Measurements from ENCODE around the gene PIGS.
A peak's percentile ranks its signal among the peaks of the same experiment; 100 is the strongest.

The PIGS gene

DNA sequence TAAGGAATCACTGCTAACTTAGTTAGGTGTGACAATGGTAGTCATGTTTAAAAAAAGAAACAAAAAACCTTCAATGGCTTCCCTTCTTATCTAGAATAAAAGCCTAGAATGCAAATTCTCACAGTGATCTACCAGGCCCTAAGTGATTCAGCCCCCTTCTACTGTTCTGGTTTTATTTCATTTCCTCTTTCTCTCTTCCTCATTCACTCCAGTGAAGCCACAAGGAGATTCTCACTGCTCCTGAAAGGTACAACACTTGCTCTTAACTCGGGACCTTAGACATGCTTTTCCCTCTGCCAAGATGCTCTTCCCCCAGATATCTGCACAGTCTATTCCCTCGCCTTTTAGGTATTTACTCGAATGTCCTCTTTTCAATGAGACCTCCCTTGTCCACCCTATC is 3.7 kb downstream of the PIGS start:
- in situ Hi-C loops (cut with HindIII; ENCODE audit: low pct_ligation_motif_present, low sequenced_read_pairs): no loop called here
- TF ChIP-seq, protein P1, sequence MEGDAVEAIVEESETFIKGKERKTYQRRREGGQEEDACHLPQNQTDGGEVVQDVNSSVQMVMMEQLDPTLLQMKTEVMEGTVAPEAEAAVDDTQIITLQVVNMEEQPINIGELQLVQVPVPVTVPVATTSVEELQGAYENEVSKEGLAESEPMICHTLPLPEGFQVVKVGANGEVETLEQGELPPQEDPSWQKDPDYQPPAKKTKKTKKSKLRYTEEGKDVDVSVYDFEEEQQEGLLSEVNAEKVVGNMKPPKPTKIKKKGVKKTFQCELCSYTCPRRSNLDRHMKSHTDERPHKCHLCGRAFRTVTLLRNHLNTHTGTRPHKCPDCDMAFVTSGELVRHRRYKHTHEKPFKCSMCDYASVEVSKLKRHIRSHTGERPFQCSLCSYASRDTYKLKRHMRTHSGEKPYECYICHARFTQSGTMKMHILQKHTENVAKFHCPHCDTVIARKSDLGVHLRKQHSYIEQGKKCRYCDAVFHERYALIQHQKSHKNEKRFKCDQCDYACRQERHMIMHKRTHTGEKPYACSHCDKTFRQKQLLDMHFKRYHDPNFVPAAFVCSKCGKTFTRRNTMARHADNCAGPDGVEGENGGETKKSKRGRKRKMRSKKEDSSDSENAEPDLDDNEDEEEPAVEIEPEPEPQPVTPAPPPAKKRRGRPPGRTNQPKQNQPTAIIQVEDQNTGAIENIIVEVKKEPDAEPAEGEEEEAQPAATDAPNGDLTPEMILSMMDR (IDR thresholded peaks at IDR 0.05; ENCODE audit: low read depth, low read length, missing control alignments): no peak
- peaks cover 9% of the 10 kb centered on the region for H3K36me3 ChIP-seq (replicated peaks)
- no peak for DNase-seq
- no peak overlapping the region for H3K27ac ChIP-seq
- H3K27me3 ChIP-seq (replicated peaks): no peaks in the 10 kb centered on the region
- H3K4me3 ChIP-seq (ENCODE audit: low read depth, low read length): no peak overlapping the region

DNA sequence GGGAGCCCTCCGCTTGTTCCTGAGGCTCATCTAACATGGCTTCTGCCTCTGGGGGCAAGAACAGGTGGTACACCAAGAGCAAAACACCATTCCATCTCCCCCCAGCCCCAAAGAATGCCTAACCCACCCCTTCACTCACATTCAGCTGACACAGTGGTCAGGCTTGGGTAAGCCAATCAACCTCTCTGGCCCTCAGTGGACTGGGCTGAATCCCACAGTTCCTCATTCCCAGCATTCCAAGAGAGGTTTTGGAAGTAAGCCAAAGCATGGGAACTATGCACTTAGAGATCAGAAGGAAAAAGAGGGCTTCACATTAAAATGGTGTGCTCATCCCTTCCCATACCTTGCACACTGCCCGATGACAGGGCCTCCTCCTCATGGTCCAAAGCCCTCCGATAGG is 7.8 kb downstream of the PIGS start:
- DNase-seq: peak; percentile 36
- Histone ChIP-seq H3K4me3 (ENCODE audit: low read depth, low read length) (no peak overlapping the region), H3K27ac (no peak overlapping the region), H3K27me3 (replicated peaks) (no peaks in the 10 kb centered on the region), H3K36me3 (replicated peaks) (peaks cover 19% of the 10 kb centered on the region)
- in situ Hi-C loops (cut with HindIII; ENCODE audit: low pct_ligation_motif_present, low sequenced_read_pairs): no loop called here
- TF ChIP-seq, protein P1 (IDR thresholded peaks at IDR 0.05; ENCODE audit: low read depth, low read length, missing control alignments): no peak

- Histone ChIP-seq H3K36me3 (replicated peaks) (peaks cover 45% of the 10 kb centered on the region), H3K27ac (no peak overlapping the region)
- TF ChIP-seq, protein P1 (IDR thresholded peaks at IDR 0.05; ENCODE audit: low read depth, low read length, missing control alignments): no peak
These were observed 16.3 kb downstream of the PIGS start for GRCh38 chr17:28555022-28555421.

GRCh38 chr17:28554565-28554964 is 16.8 kb downstream of the PIGS start:
- DNase-seq: no peak
- H3K27ac ChIP-seq: no peak overlapping the region
- in situ Hi-C loops (cut with HindIII; ENCODE audit: low pct_ligation_motif_present, low sequenced_read_pairs): no loop called here
- H3K36me3 ChIP-seq (replicated peaks): peaks cover 45% of the 10 kb centered on the region
- H3K4me3 ChIP-seq (ENCODE audit: low read depth, low read length): no peak overlapping the region
- H3K27me3 ChIP-seq (replicated peaks): no peaks in the 10 kb centered on the region
- TF ChIP-seq, protein P1 (IDR thresholded peaks at IDR 0.05; ENCODE audit: low read depth, low read length, missing control alignments): no peak

More at GRCh38 chr17:28555022-28555421, 16.3 kb downstream of the PIGS start:
- Histone ChIP-seq H3K4me3 (ENCODE audit: low read depth, low read length) (no peak overlapping the region), H3K27me3 (replicated peaks) (no peaks in the 10 kb centered on the region)
- in situ Hi-C loops (cut with HindIII; ENCODE audit: low pct_ligation_motif_present, low sequenced_read_pairs): no loop called here
- no peak for DNase-seq

- in situ Hi-C loops (cut with HindIII; ENCODE audit: low pct_ligation_motif_present, low sequenced_read_pairs): no loop called here
- no peak for DNase-seq
- Histone ChIP-seq H3K27me3 (replicated peaks) (no peaks in the 10 kb centered on the region), H3K4me3 (ENCODE audit: low read depth, low read length) (peak overlapping the region; percentile 27), H3K27ac (no peak overlapping the region), H3K36me3 (replicated peaks) (peaks cover 40% of the 10 kb centered on the region)
- TF ChIP-seq, protein P1 (IDR thresholded peaks at IDR 0.05; ENCODE audit: low read depth, low read length, missing control alignments): no peak
These were observed 18.3 kb downstream of the PIGS start for GRCh38 chr17:28553000-28553505.

All from brain microvascular endothelial cell (primary cell).